Pancreas (tissue), 10 donors: ENCODE measurements around the gene SWT1. TPM values are rescaled to one million over a fixed set of nuclear protein-coding genes. Genes with fewer than 3 reads are reported as not detected.
"Not testable (repeated sequence)": the region's sequence is repeated elsewhere in the genome, so short reads cannot be mapped to it uniquely, and the experiment has no call there.

Experiments used
- ATAC-seq, 4 donors: fragments of 200-7000 bp; cut with Tn5 transposase; one replicate each; pipeline versions ENCODE4 v1.8.0 to v1.9.1; 2020; ENCODE audit warnings: mild to moderate bottlenecking in 4 of 4, moderate library complexity in 4 of 4
- DNase-seq, 6 donors: peaks; one replicate each; pipeline ENCODE4 v3.0.0-alpha.2; 2020
- FAIRE-seq: peaks from 2 replicates; lab custom pipeline; 2012; peaks lifted over from hg19 to GRCh38; lab: Jason Lieb, UNC
- H3K27ac ChIP-seq, 4 donors: fragments of 200-600 bp; sonication (generic); 1 replicate in 3 of 4; 2 replicates in 1 of 4; pipeline versions ENCODE4 v1.5.0 to v1.8.0; 2020
- H3K27me3 ChIP-seq, 4 donors: fragments of 200-600 bp; one replicate each; pipeline ENCODE4 v1.8.0; 2021
- H3K36me3 ChIP-seq, 3 donors: fragments of 200-600 bp; sonication (generic) in 1 of 3; one replicate each; pipeline versions ENCODE4 v1.5.0 to v1.8.0; 2020 to 2021
- H3K4me1 ChIP-seq, 3 donors: fragments of 200-600 bp; one replicate each; pipeline ENCODE4 v1.8.0; 2021
- H3K4me3 ChIP-seq, 4 donors: fragments of 200-600 bp; sonication (generic) in 2 of 4; one replicate each; pipeline versions ENCODE4 v1.5.0 to v1.8.0; 2020 to 2021
- H3K9me3 ChIP-seq, 4 donors: fragments of 200-600 bp; one replicate each; pipeline ENCODE4 v1.8.0; 2021
- CTCF ChIP-seq, 4 donors: fragments of 200-600 bp; sonication (generic) in 3 of 4; IDR thresholded peaks; one replicate each; pipeline versions ENCODE4 v1.5.0 to v1.8.0; 2021; ENCODE audit warnings: antibody characterized with exemption in 4 of 4
- WGBS, 2 donors: extraction: QIAGEN DNeasy Blood & Tissue Kit; methylation state at CpG; one replicate each; pipeline ENCODE4 v1.1.7; 2013; 5-methylcytosine and 5-hydroxymethylcytosine counted together
- intact Hi-C, 3 donors: fragments of 100-400 bp; cut with DNase I; formaldehyde crosslinking; loops; one replicate each; pipeline versions ENCODE4 v1.11.1 to v1.14.2; 2022
- polyA plus RNA-seq, 2 donors: library from polyadenylated mRNA; stranded (reverse); fragments of 200-250 nt; gene quantifications; one replicate each; pipeline ENCODE4 v1.2.3, GENCODE V29; 2013
- total RNA-seq, 6 donors: library from RNA; stranded (reverse); fragmentation: NEBNext Ultra II Directional in 4 of 6; extraction: Animal tissue kit (Norgen Biotek cat#: 25700) in 4 of 6; gene quantifications; one replicate each; pipeline versions ENCODE4 v1.2.1 to v1.2.4, GENCODE V29; 2021 to 2023
- donor health status: healthy with polysubstance abuse.
- donor health status: DM: no; HTN: no; CAD: no; lungs with moderate emphysema.
- donor health status: DM: no; HTN: no; CAD: no.
- donor health status: control.
- donor health status: control.
- donor health status: Bipolar disorder and iron deficiency.
- donor health status: DM: yes; HTN: yes; CAD: no.
- donor health status: DM: no; HTN: no; CAD: no.
- donor health status: DM: no; HTN: no; CAD: no.
- donor health status: DM: yes; HTN: yes; CAD: no.

Gene SWT1
- total and polyA plus RNA-seq, 8 donors, result 2.5 to 9.3 (median 8.4) TPM

GRCh38 chr1:185229981-185230380, 73.0 kb downstream of the SWT1 start:
- intact Hi-C loops, result no loop called here
- ATAC-seq (no peak), FAIRE-seq (no peak), DNase-seq (no peak)
- no peaks in the 10 kb centered on the region for H3K4me1 ChIP-seq
- H3K27me3 ChIP-seq, result no peaks in the 10 kb centered on the region
- no peak overlapping the region for H3K27ac ChIP-seq
- no peaks in the 10 kb centered on the region for H3K36me3 ChIP-seq
- TF ChIP-seq CTCF (IDR thresholded peaks at IDR 0.05), result no peak
- no peaks in the 10 kb centered on the region for H3K9me3 ChIP-seq
- WGBS, 2 donors, result 91 to 92% methylated on average over 2 of the region's 2 CpGs
- no peak overlapping the region for H3K4me3 ChIP-seq

GRCh38 chr1:185232874-185233273, 75.9 kb downstream of the SWT1 start:
- intact Hi-C loops, result no loop called here
- H3K9me3 ChIP-seq, result no peaks in the 10 kb centered on the region
- no peak for FAIRE-seq
- no peak for TF ChIP-seq CTCF (IDR thresholded peaks at IDR 0.05)
- no peaks in the 10 kb centered on the region for H3K36me3 ChIP-seq
- H3K27me3 ChIP-seq, result no peaks in the 10 kb centered on the region
- no peak for ATAC-seq
- H3K4me3 ChIP-seq, result no peak overlapping the region
- no peak overlapping the region for H3K27ac ChIP-seq
- no peak for DNase-seq
- H3K4me1 ChIP-seq, result no peaks in the 10 kb centered on the region

- 92 to 100% methylated on average over 1 of the region's 1 CpG for WGBS, 2 donors
- H3K36me3 ChIP-seq, intact Hi-C loops, H3K27ac ChIP-seq, H3K4me3 ChIP-seq, H3K27me3 ChIP-seq, DNase-seq, H3K9me3 ChIP-seq, H3K4me1 ChIP-seq, FAIRE-seq, ATAC-seq: not testable (repeated sequence)
Observed at GRCh38 chr1:185234183-185234582, 77.2 kb downstream of the SWT1 start.

GRCh38 chr1:185237176-185237575, 80.2 kb downstream of the SWT1 start:
- H3K9me3 ChIP-seq, H3K36me3 ChIP-seq, DNase-seq, ATAC-seq, H3K27ac ChIP-seq, intact Hi-C loops, H3K27me3 ChIP-seq, FAIRE-seq, H3K4me1 ChIP-seq, H3K4me3 ChIP-seq: not testable (repeated sequence)
- 96 to 98% methylated on average over 2 of the region's 2 CpGs for WGBS, 2 donors

- FAIRE-seq (no peak), DNase-seq (no peak), ATAC-seq (no peak)
- Histone ChIP-seq H3K27me3 (no peaks in the 10 kb centered on the region), H3K4me1 (no peaks in the 10 kb centered on the region), H3K4me3 (no peak overlapping the region), H3K9me3 (no peaks in the 10 kb centered on the region), H3K36me3 (no peaks in the 10 kb centered on the region), H3K27ac (no peak overlapping the region)
- intact Hi-C loops, result no loop called here
- no peak for TF ChIP-seq CTCF (IDR thresholded peaks at IDR 0.05)
- WGBS, 2 donors, result 96 to 98% methylated on average over 1 of the region's 1 CpG
Observed at GRCh38 chr1:185237661-185238060, 80.7 kb downstream of the SWT1 start.

- no peak overlapping the region for H3K4me3 ChIP-seq
- WGBS, 2 donors, result 21 to 38% methylated on average over 1 of the region's 1 CpG
- no peaks in the 10 kb centered on the region for H3K27me3 ChIP-seq
- H3K27ac ChIP-seq, result no peak overlapping the region
- ATAC-seq (peak in 2 of 4 donors; percentile 46 to 60), FAIRE-seq (peak; percentile 86), DNase-seq (no peak)
- TF ChIP-seq CTCF (IDR thresholded peaks at IDR 0.05), result peak in 1 of 4 donors; percentile 8
- no peaks in the 10 kb centered on the region for H3K36me3 ChIP-seq
- H3K4me1 ChIP-seq, result no peaks in the 10 kb centered on the region
- H3K9me3 ChIP-seq, result no peaks in the 10 kb centered on the region
- intact Hi-C loops, result no loop called here
Observed at GRCh38 chr1:185238447-185238846, 81.5 kb downstream of the SWT1 start.
